PC-9 (cell line): ENCODE measurements around the gene CNTN5. TPM values are rescaled to one million over a fixed set of nuclear protein-coding genes. Genes with fewer than 3 reads are reported as not detected.

ENCODE experiments used
- BruUV-seq: library from RNA; stranded (reverse); fragments of 400-500 nt; replicated peaks from 2 replicates; lab custom pipeline; 2021; lab: Mats Ljungman, UMichigan
- CTCF ChIA-PET: fragments of 300-600 bp; sonication (Branson Sonifier 250); formaldehyde crosslinking; loops from one replicate; lab custom pipeline; 2022; ENCODE audit warnings: antibody characterized with exemption; lab: Charles Lee
- POLR2A ChIA-PET: fragments of 300-600 bp; sonication (Branson Sonifier 250); formaldehyde crosslinking; loops from one replicate; lab custom pipeline; 2022; ENCODE audit warnings: antibody characterized with exemption; ENCODE audit not compliant: unreplicated experiment; lab: Charles Lee
- DNase-seq, 2 experiments: peaks; one replicate each; pipeline versions ENCODE4 v3.0.0 to v3.0.0-alpha.2; 2015 to 2022; ENCODE audit warnings: mixed read lengths in 1 of 2
- H2AFZ ChIP-seq: fragments of 200-600 bp; sonication (generic); 2 replicates; pipeline ENCODE4 v1.8.1; 2017; ENCODE audit warnings: antibody characterized with exemption
- H3F3A ChIP-seq: fragments of 200-600 bp; sonication (generic); 2 replicates; pipeline ENCODE4 v1.8.1; 2017; ENCODE audit warnings: antibody characterized with exemption, mild to moderate bottlenecking, low read depth; ENCODE audit not compliant: insufficient read depth
- H3K27ac ChIP-seq: fragments of 200-600 bp; sonication (generic); 2 replicates; pipeline ENCODE4 v1.6.1; 2016; ENCODE audit warnings: mixed run types
- H3K27me3 ChIP-seq: fragments of 200-600 bp; sonication (generic); 2 replicates; pipeline ENCODE4 v1.6.1; 2016; ENCODE audit warnings: low read depth, mixed run types; ENCODE audit not compliant: insufficient read depth
- H3K36me3 ChIP-seq: fragments of 200-600 bp; sonication (generic); 2 replicates; pipeline ENCODE4 v1.6.1; 2016; ENCODE audit warnings: low read depth, mixed run types
- H3K4me1 ChIP-seq: fragments of 200-600 bp; sonication (generic); replicated peaks from 2 replicates; pipeline ENCODE4 v1.6.1; 2016; ENCODE audit warnings: mixed run types; ENCODE audit not compliant: insufficient read depth
- H3K4me2 ChIP-seq: fragments of 200-600 bp; sonication (generic); 2 replicates; pipeline ENCODE4 v1.6.1; 2017; ENCODE audit warnings: mixed run types
- H3K4me3 ChIP-seq: fragments of 200-600 bp; sonication (generic); 2 replicates; pipeline ENCODE4 v1.6.1; 2016; ENCODE audit warnings: mixed run types
- H3K79me2 ChIP-seq: fragments of 200-600 bp; sonication (generic); 2 replicates; pipeline ENCODE4 v1.6.1; 2017; ENCODE audit warnings: low read depth, mixed run types
- H3K9me2 ChIP-seq: fragments of 200-600 bp; sonication (generic); 2 replicates; pipeline ENCODE4 v1.8.1; 2017; ENCODE audit warnings: mild to moderate bottlenecking; ENCODE audit not compliant: insufficient read depth
- H3K9me3 ChIP-seq: fragments of 200-600 bp; sonication (generic); 2 replicates; pipeline ENCODE4 v1.8.1; 2016; ENCODE audit warnings: low read depth; ENCODE audit not compliant: insufficient read depth
- H4K20me1 ChIP-seq: fragments of 200-600 bp; sonication (generic); 2 replicates; pipeline ENCODE4 v1.8.1; 2017; ENCODE audit not compliant: insufficient read depth
- EZH2 ChIP-seq: fragments of 200-600 bp; sonication (generic); IDR thresholded peaks from 2 replicates; pipeline ENCODE4 v1.8.0; 2017; ENCODE audit warnings: antibody characterized with exemption, low read depth
- intact Hi-C: fragments of 100-400 bp; cut with micrococcal nuclease; formaldehyde crosslinking; loops from one replicate; pipeline ENCODE4 v1.10.0; 2022; ENCODE audit not compliant: unreplicated experiment
- total RNA-seq: library from RNA; stranded (reverse); gene quantifications from 2 replicates; pipeline ENCODE4 v1.2.3, GENCODE V29; 2021
- TF ChIP-seq, protein P1 (sequence below): fragments of 200-600 bp; sonication (generic); conservative IDR thresholded peaks from 2 replicates; pipeline ENCODE4 v1.6.1; 2017; ENCODE audit warnings: mixed run types, antibody characterized with exemption, mild to moderate bottlenecking, moderate library complexity

Gene CNTN5
- total RNA-seq, 1 experiment from 2014 or later, result not detected

DNA sequence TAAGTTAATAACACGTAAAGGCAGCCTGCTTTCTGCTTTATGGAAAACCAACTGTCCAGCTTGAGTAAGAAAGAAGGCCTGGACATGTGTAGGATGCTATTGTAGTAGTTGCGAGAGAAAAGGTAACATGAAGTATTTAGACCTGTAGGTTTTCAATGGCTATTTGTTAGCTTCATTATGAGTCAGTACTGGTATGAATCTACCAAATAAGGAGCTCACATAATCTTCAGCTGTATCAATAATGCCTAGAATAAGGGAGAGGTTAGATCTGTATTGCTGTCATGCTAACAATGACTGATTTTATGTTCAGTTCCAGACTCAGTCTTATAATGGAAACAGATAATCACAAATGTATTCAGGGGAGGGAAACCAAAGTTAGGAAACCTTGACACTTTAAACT, 550.3 kb downstream of the CNTN5 start:
- BruUV-seq, result no TSS peak
- no peaks in the 10 kb centered on the region for H3F3A ChIP-seq

DNA sequence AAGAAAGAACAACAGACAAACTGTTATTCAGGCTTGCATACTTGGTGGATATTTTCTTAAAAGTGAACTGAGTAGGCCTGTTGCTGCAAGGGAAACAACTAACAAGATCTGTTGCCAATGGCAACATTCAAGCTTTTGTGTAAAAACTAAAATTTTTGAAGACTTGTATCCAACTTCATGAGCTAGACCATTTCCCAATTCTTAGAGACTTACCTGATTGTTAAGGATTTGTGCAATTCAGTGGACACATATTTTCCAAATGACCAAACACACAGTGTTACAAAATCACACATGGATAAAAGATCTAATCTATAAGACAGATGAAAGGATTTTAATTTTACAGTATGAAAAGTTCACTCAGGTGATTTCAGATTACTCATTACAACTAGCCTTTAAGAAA, 564.1 kb downstream of the CNTN5 start:
- Histone ChIP-seq H3F3A (no peaks in the 10 kb centered on the region), H3K4me1 (no peaks in the 10 kb centered on the region), H3K36me3 (no peaks in the 10 kb centered on the region), H3K4me2 (no peak overlapping the region), H3K4me3 (no peak overlapping the region), H3K79me2 (no peaks in the 10 kb centered on the region), H3K9me3 (no peaks in the 10 kb centered on the region), H3K27ac (no peak overlapping the region), H3K27me3 (no peaks in the 10 kb centered on the region), H3K9me2 (no peaks in the 10 kb centered on the region), H4K20me1 (no peaks in the 10 kb centered on the region), H2AFZ (no peak overlapping the region)
- DNase-seq, result no peak
- intact Hi-C loops, result no loop called here
- TF ChIP-seq, protein P1, sequence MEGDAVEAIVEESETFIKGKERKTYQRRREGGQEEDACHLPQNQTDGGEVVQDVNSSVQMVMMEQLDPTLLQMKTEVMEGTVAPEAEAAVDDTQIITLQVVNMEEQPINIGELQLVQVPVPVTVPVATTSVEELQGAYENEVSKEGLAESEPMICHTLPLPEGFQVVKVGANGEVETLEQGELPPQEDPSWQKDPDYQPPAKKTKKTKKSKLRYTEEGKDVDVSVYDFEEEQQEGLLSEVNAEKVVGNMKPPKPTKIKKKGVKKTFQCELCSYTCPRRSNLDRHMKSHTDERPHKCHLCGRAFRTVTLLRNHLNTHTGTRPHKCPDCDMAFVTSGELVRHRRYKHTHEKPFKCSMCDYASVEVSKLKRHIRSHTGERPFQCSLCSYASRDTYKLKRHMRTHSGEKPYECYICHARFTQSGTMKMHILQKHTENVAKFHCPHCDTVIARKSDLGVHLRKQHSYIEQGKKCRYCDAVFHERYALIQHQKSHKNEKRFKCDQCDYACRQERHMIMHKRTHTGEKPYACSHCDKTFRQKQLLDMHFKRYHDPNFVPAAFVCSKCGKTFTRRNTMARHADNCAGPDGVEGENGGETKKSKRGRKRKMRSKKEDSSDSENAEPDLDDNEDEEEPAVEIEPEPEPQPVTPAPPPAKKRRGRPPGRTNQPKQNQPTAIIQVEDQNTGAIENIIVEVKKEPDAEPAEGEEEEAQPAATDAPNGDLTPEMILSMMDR, result no peak
- TF ChIP-seq EZH2, result no peak
- POLR2A ChIA-PET, result interaction anchor here (0.7 kb wide), 1 partner anchor 788 kb away, joined by 3 read pairs; no protein-coding TSS in a partner anchor
- BruUV-seq, result no TSS peak
- CTCF ChIA-PET, result no interaction called here

More for the DNA sequence above, 550.3 kb downstream of the CNTN5 start:
- H3K4me2 ChIP-seq, result no peak overlapping the region
- no peaks in the 10 kb centered on the region for H3K27me3 ChIP-seq
- intact Hi-C loops, result no loop called here
- H3K9me2 ChIP-seq, result no peaks in the 10 kb centered on the region
- no peak overlapping the region for H3K27ac ChIP-seq
- POLR2A ChIA-PET, result interaction anchor here (0.7 kb wide), 1 partner anchor 29 kb away, joined by 4 read pairs; no protein-coding TSS in a partner anchor
- no peak overlapping the region for H2AFZ ChIP-seq
- H4K20me1 ChIP-seq, result no peaks in the 10 kb centered on the region; the same call in 1 of the 2 replicates
- H3K4me3 ChIP-seq, result no peak overlapping the region
- no peaks in the 10 kb centered on the region for H3K36me3 ChIP-seq
- no peak for DNase-seq
- CTCF ChIA-PET, result no interaction called here
- H3K9me3 ChIP-seq, result no peaks in the 10 kb centered on the region
- no peak for TF ChIP-seq EZH2
- TF ChIP-seq, protein P1, result no peak
- no peaks in the 10 kb centered on the region for H3K79me2 ChIP-seq
- no peaks in the 10 kb centered on the region for H3K4me1 ChIP-seq

DNA sequence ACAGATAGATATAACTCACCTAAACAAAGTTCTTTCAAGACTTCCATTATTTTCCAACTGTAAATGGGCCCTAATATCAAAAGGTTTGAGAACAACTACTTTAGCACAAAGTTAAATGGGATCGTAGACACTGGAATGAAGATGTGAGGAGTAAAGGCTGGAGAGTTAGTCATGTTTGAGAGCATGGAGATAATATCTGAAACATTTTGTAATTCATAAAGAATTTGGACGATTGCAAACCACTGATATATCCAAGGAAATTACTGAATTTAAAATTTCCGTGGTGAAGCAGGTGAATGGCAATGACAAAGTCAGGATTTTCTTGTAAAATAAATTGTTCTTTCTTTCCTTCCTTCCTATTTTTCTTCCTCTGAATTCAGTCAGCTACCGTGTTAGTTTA, 564.9 kb downstream of the CNTN5 start:
- H2AFZ ChIP-seq, result no peak overlapping the region
- no peak for DNase-seq
- no peaks in the 10 kb centered on the region for H3K79me2 ChIP-seq
- TF ChIP-seq EZH2, result no peak
- TF ChIP-seq, protein P1, result no peak
- H3K27me3 ChIP-seq, result no peaks in the 10 kb centered on the region
- H3K4me3 ChIP-seq, result no peak overlapping the region
- POLR2A ChIA-PET, result interaction anchor here (0.7 kb wide), 1 partner anchor 787 kb away, joined by 3 read pairs; no protein-coding TSS in a partner anchor
- no peaks in the 10 kb centered on the region for H4K20me1 ChIP-seq
- H3K4me2 ChIP-seq, result no peak overlapping the region
- BruUV-seq, result no TSS peak
- no peak overlapping the region for H3K27ac ChIP-seq
- no peaks in the 10 kb centered on the region for H3K36me3 ChIP-seq
- H3K9me2 ChIP-seq, result no peaks in the 10 kb centered on the region
- H3K9me3 ChIP-seq, result no peaks in the 10 kb centered on the region
- CTCF ChIA-PET, result no interaction called here
- no peaks in the 10 kb centered on the region for H3K4me1 ChIP-seq
- no peaks in the 10 kb centered on the region for H3F3A ChIP-seq
- intact Hi-C loops, result no loop called here
